Liver (tissue), 3 donors: ENCODE measurements around the gene DSC1.

Source experiments
- JUND ChIP-seq, 2 donors: IDR thresholded peaks; 2 replicates each; pipeline ENCODE4 v1.6.1; 2016; ENCODE audit warnings: antibody characterized with exemption in 2 of 2
- REST ChIP-seq: IDR thresholded peaks from 2 replicates; pipeline ENCODE4 v1.6.1; 2016; ENCODE audit warnings: antibody characterized with exemption, mild to moderate bottlenecking
- TF ChIP-seq, protein P1 (sequence below): fragments of 150-350 bp; IDR thresholded peaks from 2 replicates; pipeline ENCODE4 v1.5.1; 2017; ENCODE audit warnings: improper control_type of control experiment, low read depth, low read length; ENCODE audit not compliant: missing input control
- donor health status: healthy.
- donor health status: healthy.

- TF ChIP-seq, protein P1, sequence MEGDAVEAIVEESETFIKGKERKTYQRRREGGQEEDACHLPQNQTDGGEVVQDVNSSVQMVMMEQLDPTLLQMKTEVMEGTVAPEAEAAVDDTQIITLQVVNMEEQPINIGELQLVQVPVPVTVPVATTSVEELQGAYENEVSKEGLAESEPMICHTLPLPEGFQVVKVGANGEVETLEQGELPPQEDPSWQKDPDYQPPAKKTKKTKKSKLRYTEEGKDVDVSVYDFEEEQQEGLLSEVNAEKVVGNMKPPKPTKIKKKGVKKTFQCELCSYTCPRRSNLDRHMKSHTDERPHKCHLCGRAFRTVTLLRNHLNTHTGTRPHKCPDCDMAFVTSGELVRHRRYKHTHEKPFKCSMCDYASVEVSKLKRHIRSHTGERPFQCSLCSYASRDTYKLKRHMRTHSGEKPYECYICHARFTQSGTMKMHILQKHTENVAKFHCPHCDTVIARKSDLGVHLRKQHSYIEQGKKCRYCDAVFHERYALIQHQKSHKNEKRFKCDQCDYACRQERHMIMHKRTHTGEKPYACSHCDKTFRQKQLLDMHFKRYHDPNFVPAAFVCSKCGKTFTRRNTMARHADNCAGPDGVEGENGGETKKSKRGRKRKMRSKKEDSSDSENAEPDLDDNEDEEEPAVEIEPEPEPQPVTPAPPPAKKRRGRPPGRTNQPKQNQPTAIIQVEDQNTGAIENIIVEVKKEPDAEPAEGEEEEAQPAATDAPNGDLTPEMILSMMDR, result no peak
- TF ChIP-seq JUND (IDR thresholded peaks at IDR 0.05), result no peak
- TF ChIP-seq REST, result no peak
Measured at GRCh38 chr18:31146809-31147208, 15.8 kb downstream of the DSC1 start.
